AG04450 (cell line): Measurements from ENCODE around the gene ISL1. TPM values are rescaled to one million over a fixed set of nuclear protein-coding genes. Genes with fewer than 3 reads are reported as not detected.

Experiments
- CTCF ChIA-PET: fragments of 300-600, 350-600 bp; formaldehyde crosslinking; extraction: SDS; loops from one replicate; lab custom pipeline; 2022; ENCODE audit warnings: antibody characterized with exemption, inconsistent platforms; lab: Charles Lee
- POLR2A ChIA-PET: fragments of 350-600 bp; formaldehyde crosslinking; extraction: SDS; loops from one replicate; lab custom pipeline; 2021; ENCODE audit warnings: antibody characterized with exemption, inconsistent platforms; lab: Yijun Ruan, JAX
- DNase-seq: peaks from one replicate; pipeline ENCODE4 v3.0.0-alpha.2; 2011; ENCODE audit warnings: low read depth, low spot score
- H3K27ac ChIP-seq: one replicate; pipeline ENCODE4 v1.5.1; 2012; ENCODE audit warnings: low read depth, low read length, control low read depth
- H3K27me3 ChIP-seq: one replicate; pipeline ENCODE4 v1.6.0; 2012; ENCODE audit warnings: low read length; ENCODE audit not compliant: control insufficient read depth, insufficient read depth
- H3K4me3 ChIP-seq: 2 replicates; pipeline ENCODE4 v1.5.1; 2011; ENCODE audit warnings: mild to moderate bottlenecking, low read depth, low read length, control low read depth
- H3K9me3 ChIP-seq: 2 replicates; pipeline ENCODE4 v1.5.1; 2012; ENCODE audit warnings: low read length; ENCODE audit not compliant: control insufficient read depth, insufficient read depth
- CTCF ChIP-seq: IDR thresholded peaks from 2 replicates; pipeline ENCODE4 v1.5.1; 2011; ENCODE audit warnings: low read depth, low read length, control low read depth, inconsistent platforms
- polyA plus RNA-seq: library from polyadenylated mRNA; depleted of rRNA; stranded (reverse); fragments of >200 nt; gene quantifications from 2 replicates; pipeline ENCODE4 v1.2.3, GENCODE V29; 2011

The ISL1 gene
- polyA plus RNA-seq, 1 experiment = not detected

- DNase-seq = no peak
- H3K27ac ChIP-seq = no peak overlapping the region
- POLR2A ChIA-PET = no interaction called here
- CTCF ChIA-PET = no interaction called here
- TF ChIP-seq CTCF = no peak
- no peak overlapping the region for H3K4me3 ChIP-seq
- no peaks in the 10 kb centered on the region; the same call in 1 of the 2 replicates for H3K9me3 ChIP-seq
- peaks cover 8% of the 10 kb centered on the region for H3K27me3 ChIP-seq
Observed at GRCh38 chr5:51395666-51396356, 12.6 kb downstream of the ISL1 start.

- CTCF ChIA-PET = no interaction called here
- TF ChIP-seq CTCF = no peak
- DNase-seq = no peak
- no peak overlapping the region for H3K27ac ChIP-seq
- peaks cover 8% of the 10 kb centered on the region for H3K27me3 ChIP-seq
- no peaks in the 10 kb centered on the region; the same call in 1 of the 2 replicates for H3K9me3 ChIP-seq
- H3K4me3 ChIP-seq = no peak overlapping the region
- POLR2A ChIA-PET = no interaction called here
Observed at GRCh38 chr5:51396797-51397196, 13.5 kb downstream of the ISL1 start.

GRCh38 chr5:51397996-51398395, 14.7 kb downstream of the ISL1 start:
- H3K27ac ChIP-seq = no peak overlapping the region
- H3K4me3 ChIP-seq = no peak overlapping the region
- H3K9me3 ChIP-seq = no peaks in the 10 kb centered on the region; the same call in 1 of the 2 replicates
- ChIA-PET POLR2A (no interaction called here), CTCF (no interaction called here)
- TF ChIP-seq CTCF = no peak
- DNase-seq = no peak
- peaks cover 8% of the 10 kb centered on the region for H3K27me3 ChIP-seq

GRCh38 chr5:51398875-51399642, 15.8 kb downstream of the ISL1 start:
- no peak for DNase-seq
- H3K9me3 ChIP-seq = no peaks in the 10 kb centered on the region; the same call in 1 of the 2 replicates
- peaks cover 8% of the 10 kb centered on the region for H3K27me3 ChIP-seq
- ChIA-PET POLR2A (no interaction called here), CTCF (interaction anchor here (1.4 kb wide), 1 partner anchor 18 kb away, joined by 4 read pairs; no protein-coding TSS in a partner anchor)
- TF ChIP-seq CTCF = no peak
- no peak overlapping the region for H3K27ac ChIP-seq
- H3K4me3 ChIP-seq = no peak overlapping the region

- POLR2A ChIA-PET = no interaction called here
- H3K4me3 ChIP-seq = no peak overlapping the region
- H3K9me3 ChIP-seq = no peaks in the 10 kb centered on the region; the same call in 1 of the 2 replicates
- DNase-seq = no peak
- no peak overlapping the region for H3K27ac ChIP-seq
- TF ChIP-seq CTCF = no peak
- H3K27me3 ChIP-seq = peaks cover 8% of the 10 kb centered on the region
- CTCF ChIA-PET = interaction anchor here (1.4 kb wide), 1 partner anchor 19 kb away, joined by 4 read pairs; no protein-coding TSS in a partner anchor
Observed at GRCh38 chr5:51399643-51400006, 16.4 kb downstream of the ISL1 start.
